Activated CD4-positive, alpha-beta memory T cell treated with anti-CD3 and anti-CD28 coated beads, Interleukin-2, amount 10 ng/mL, durations not matched to agents 7 days and 5 days (primary cell): Measurements from ENCODE around the gene PSMD13. TPM values are rescaled to one million over a fixed set of nuclear protein-coding genes. Genes with fewer than 3 reads are reported as not detected.

Experiments
- CTCF ChIA-PET: fragments of 350-600 bp; sonication (Branson Sonifier 250); formaldehyde crosslinking; loops from one replicate; lab custom pipeline; 2021; ENCODE audit warnings: antibody characterized with exemption, inconsistent platforms; lab: Charles Lee
- POLR2A ChIA-PET: fragments of 350-600 bp; sonication (Branson Sonifier 250); formaldehyde crosslinking; loops from one replicate; lab custom pipeline; 2021; ENCODE audit warnings: antibody characterized with exemption; lab: Charles Lee
- DNase-seq: peaks from one replicate; pipeline ENCODE4 v3.0.0-alpha.2; 2020
- H3K27ac Mint-ChIP-seq: one replicate; pipeline ENCODE4 v1.8.0; 2021; ENCODE audit warnings: mild to moderate bottlenecking, mixed read lengths
- H3K27me3 Mint-ChIP-seq: one replicate; pipeline ENCODE4 v1.8.0; 2021; ENCODE audit warnings: mixed read lengths
- H3K36me3 Mint-ChIP-seq: one replicate; pipeline ENCODE4 v1.8.0; 2021; ENCODE audit warnings: low read depth, mixed read lengths
- H3K4me1 Mint-ChIP-seq: one replicate; pipeline ENCODE4 v1.8.0; 2021; ENCODE audit warnings: mixed read lengths
- H3K4me3 Mint-ChIP-seq: one replicate; pipeline ENCODE4 v1.8.0; 2021; ENCODE audit warnings: mild to moderate bottlenecking, mixed read lengths
- H3K9me3 Mint-ChIP-seq: one replicate; pipeline ENCODE4 v1.8.0; 2021; ENCODE audit warnings: mixed read lengths
- total RNA-seq, 2 experiments: library from RNA; stranded (reverse); gene quantifications; one replicate each; pipeline ENCODE4 v1.2.3, GENCODE V29; 2021

PSMD13 gene
- total RNA-seq, 2 experiments from 2014 or later: 156 to 160 TPM

DNA sequence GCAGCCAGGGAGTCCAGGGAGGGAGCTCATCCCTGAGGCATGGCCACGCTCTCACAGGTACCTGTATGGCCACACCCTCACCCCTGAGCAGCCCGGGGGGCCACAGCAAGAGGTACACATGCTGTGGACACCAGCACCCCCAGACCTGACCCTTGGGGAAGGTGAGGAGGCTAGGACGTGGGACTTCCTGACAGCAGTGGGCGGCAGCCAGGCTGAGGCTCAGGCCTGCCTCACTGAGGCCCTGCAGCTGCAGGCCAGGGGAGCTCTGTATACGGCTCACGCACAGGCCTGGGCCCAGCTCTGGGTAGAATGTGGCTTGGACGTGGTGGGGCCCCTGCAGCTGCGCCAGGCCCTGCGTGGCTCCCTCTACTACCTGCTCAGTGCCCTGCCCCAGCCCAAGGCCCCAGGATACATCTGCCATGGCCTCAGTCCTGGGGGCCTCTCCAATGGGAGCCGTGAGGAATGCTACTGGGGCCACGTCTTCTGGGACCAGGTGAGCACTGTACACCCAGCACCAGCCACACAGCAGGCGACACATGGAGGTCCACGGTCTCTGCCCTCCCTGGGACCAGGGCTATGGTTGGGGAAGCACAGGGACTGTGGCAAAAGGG is 54.0 kb downstream of the PSMD13 start:
- peaks cover 15% of the 10 kb centered on the region for H3K36me3 Mint-ChIP-seq
- POLR2A ChIA-PET: interaction anchor here (1.2 to 1.4 kb wide), 3 partner anchors 9 to 26 kb away, joined by 3 to 4 read pairs (median 4); no protein-coding TSS in a partner anchor

DNA sequence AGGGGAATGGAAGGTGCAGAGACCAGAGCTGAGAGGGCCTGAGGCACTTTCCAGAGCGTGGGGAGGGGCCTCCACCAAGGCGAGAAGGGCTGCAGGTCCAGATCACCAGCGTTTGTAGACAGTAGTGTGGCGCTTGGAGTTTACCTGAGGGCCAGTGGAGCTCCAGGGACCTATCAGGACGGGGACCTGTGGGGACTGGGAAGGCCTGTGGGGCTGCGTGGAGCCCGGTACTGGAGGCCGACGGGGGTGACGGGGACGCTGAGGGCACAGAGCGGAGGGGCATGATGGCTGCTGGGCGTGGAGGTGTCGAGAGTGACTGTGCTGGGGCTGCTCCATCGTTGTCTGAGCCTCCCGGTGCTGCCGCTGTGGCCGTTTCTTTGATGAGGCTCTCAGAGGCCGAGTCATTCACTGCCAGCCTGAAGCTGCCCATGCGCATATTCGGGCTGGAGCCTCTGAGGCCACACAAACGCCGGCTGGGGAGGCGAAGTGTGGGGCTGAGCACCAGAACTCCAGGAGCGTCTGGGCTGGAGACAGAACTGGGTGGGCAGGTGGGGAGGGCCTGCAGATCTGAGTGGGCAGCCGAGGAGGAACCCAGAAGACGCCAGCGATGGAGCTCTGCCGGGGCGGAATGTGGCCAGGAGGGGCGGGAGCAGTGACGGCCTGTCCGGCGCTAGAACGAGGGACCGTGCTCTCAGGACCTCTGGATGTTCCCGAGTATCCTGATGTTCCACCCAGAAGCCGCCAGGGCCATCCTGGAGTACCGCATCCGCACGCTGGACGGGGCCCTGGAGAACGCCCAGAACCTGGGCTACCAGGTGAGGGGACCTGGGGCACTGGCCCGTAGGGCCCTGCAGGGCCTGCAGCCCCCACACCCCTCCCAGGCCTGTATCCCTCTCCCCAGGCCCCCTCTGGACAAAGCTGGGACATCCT is 54.8 kb downstream of the PSMD13 start:
- POLR2A ChIA-PET: no interaction called here
- H3K36me3 Mint-ChIP-seq: peaks cover 15% of the 10 kb centered on the region
- DNase-seq: no peak
- no peak overlapping the region for H3K4me3 Mint-ChIP-seq
- H3K27ac Mint-ChIP-seq: no peak overlapping the region
- no peaks in the 10 kb centered on the region for H3K9me3 Mint-ChIP-seq
- CTCF ChIA-PET: no interaction called here
- peaks cover 28% of the 10 kb centered on the region for H3K4me1 Mint-ChIP-seq
- peaks cover 4% of the 10 kb centered on the region for H3K27me3 Mint-ChIP-seq

More for the DNA sequence above, 54.0 kb downstream of the PSMD13 start:
- Mint-ChIP-seq H3K4me3 (peak overlapping the region; percentile 71), H3K27me3 (peaks cover 4% of the 10 kb centered on the region), H3K9me3 (no peaks in the 10 kb centered on the region), H3K4me1 (peaks cover 32% of the 10 kb centered on the region), H3K27ac (no peak overlapping the region)
- no peak for DNase-seq
- CTCF ChIA-PET: interaction anchor here (0.7 kb wide), 1 partner anchor 14 kb away, joined by 7 read pairs; no protein-coding TSS in a partner anchor

DNA sequence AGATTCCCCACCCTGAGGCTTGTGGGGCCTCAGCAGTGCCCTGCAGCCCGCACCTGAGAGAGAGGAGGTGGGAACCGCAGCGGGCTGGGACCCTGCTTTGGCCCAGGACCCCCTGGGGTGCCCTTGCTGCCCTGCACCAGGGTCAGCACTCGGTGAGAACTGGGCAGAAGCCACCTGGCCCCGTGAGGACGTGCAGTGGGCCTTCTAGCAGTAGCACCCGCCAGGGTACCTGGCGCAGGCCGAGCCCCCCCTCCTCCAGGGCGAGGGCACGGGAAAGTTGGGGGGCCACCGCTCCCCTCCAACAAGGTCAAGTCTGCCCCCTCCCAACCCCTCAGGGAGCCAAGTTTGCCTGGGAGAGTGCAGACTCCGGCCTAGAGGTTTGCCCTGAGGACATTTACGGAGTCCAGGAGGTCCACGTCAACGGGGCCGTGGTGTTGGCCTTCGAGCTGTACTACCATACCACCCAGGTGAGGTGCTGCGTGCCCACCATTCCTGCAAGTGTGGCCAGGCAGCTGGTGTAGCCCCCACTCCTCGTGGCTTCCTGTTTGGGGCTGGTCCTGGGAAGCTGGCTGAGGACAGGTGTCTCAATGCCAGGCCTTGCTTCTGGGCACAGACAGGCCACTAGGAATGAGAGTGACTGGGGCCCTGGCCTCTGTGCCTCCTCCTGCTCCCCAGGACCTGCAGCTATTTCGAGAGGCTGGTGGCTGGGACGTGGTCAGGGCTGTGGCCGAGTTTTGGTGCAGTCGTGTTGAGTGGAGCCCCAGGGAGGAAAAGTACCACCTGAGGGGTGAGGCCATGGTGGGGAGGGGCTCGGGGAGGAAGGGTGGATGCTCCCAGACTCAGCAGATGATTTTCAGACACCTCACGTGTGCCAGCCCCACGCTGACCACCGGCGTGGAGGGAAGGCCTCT is 55.7 kb downstream of the PSMD13 start:
- CTCF ChIA-PET: no interaction called here
- POLR2A ChIA-PET: interaction anchor here (1.0 to 1.5 kb wide), 2 partner anchors 11 to 24 kb away, joined by 3 to 4 read pairs; no protein-coding TSS in a partner anchor
- Mint-ChIP-seq H3K9me3 (no peaks in the 10 kb centered on the region), H3K36me3 (peaks cover 15% of the 10 kb centered on the region), H3K27ac (no peak overlapping the region), H3K4me1 (peaks cover 29% of the 10 kb centered on the region), H3K4me3 (no peak overlapping the region), H3K27me3 (peaks cover 2% of the 10 kb centered on the region)
- no peak for DNase-seq

DNA sequence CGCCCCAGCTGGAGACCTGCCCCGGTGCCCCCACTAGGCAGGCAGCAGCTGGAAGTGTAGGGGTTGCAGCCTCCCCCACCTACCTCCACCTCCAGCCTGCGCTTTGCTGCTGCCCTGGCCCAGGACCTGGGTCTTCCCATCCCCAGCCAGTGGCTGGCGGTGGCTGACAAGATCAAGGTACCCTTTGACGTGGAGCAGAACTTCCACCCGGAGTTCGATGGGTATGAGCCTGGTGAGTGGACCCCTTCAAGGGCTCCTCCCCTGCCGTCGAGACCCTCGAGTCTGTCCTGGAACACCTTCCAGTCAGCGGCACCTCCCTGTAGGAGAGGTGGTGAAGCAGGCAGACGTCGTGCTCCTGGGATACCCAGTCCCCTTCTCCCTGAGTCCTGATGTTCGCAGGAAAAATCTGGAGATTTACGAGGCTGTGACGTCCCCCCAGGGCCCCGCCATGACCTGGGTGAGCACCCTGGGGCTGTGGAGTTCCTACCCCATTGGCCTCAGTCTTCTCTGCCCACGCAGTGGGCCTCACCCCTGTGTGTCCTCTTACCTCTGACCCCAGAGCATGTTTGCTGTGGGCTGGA is 56.6 kb downstream of the PSMD13 start:
- Mint-ChIP-seq H3K36me3 (peaks cover 8% of the 10 kb centered on the region), H3K9me3 (no peaks in the 10 kb centered on the region), H3K4me1 (peaks cover 30% of the 10 kb centered on the region), H3K4me3 (no peak overlapping the region), H3K27me3 (peaks cover 5% of the 10 kb centered on the region), H3K27ac (no peak overlapping the region)
- no peak for DNase-seq
- ChIA-PET POLR2A (interaction anchor here (0.8 to 1.5 kb wide), 3 partner anchors 12 to 26 kb away, joined by 3 to 4 read pairs (median 3); no protein-coding TSS in a partner anchor), CTCF (interaction anchor here (1.1 to 1.5 kb wide), 2 partner anchors 13 to 42 kb away, joined by 4 read pairs; no protein-coding TSS in a partner anchor)

DNA sequence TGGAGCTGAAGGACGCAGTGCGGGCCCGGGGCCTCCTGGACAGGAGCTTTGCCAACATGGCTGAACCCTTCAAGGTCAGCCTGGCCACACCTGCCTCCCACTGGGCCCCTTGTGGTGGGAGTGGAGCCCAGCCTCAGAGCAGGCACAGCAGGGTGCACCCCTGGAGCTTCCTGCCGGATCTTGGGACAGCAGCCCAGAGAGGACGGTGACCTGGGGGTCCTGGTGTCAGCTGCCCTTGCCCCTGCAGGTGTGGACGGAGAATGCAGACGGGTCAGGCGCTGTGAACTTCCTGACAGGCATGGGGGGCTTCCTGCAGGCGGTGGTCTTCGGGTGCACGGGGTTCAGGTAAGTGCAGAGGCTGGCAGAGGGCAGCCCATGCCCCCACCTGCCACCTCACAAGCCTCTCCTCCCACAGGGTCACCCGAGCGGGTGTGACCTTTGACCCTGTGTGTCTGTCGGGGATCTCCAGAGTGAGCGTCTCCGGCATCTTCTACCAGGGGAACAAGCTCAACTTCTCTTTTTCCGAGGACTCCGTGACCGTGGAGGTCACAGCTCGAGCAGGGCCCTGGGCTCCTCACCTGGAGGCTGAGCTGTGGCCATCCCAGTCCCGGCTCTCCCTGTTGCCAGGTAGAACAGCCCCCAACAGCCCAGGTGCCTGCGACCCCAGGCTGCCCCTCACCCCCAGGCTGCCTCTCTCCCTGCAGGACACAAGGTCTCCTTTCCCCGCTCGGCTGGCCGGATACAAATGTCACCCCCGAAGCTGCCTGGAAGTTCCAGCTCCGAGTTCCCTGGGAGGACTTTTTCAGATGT is 57.3 kb downstream of the PSMD13 start:
- H3K4me1 Mint-ChIP-seq: peaks cover 33% of the 10 kb centered on the region
- peaks cover 8% of the 10 kb centered on the region for H3K36me3 Mint-ChIP-seq
- no peak overlapping the region for H3K27ac Mint-ChIP-seq
- ChIA-PET CTCF (interaction anchor here (1.1 to 1.5 kb wide), 2 partner anchors 12 to 43 kb away, joined by 4 read pairs; no protein-coding TSS in a partner anchor), POLR2A (interaction anchor here (0.8 to 1.5 kb wide), 2 partner anchors 13 to 27 kb away, joined by 3 to 4 read pairs; no protein-coding TSS in a partner anchor)
- DNase-seq: no peak
- no peaks in the 10 kb centered on the region for H3K9me3 Mint-ChIP-seq
- H3K4me3 Mint-ChIP-seq: no peak overlapping the region
- H3K27me3 Mint-ChIP-seq: peaks cover 5% of the 10 kb centered on the region

DNA sequence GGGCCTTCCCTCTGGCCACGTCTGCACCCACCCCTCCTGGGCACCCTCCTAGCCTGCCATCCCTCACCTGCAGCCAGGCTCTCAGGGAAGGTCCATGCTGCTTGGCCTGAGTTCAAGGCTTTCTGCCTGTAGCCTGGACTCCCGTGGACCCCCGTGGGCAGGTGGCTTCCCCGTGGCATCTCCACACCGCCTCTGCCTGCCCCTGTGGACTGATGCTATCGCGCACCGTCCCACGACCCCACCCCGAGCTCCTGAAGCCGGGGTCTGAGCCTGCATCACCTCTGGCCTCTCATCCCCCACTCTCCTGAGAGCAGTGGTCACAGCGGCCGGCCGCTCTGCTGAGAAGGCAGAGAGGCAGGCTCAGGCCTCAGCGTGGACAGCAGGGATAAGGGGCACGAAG is 58.0 kb downstream of the PSMD13 start:
- Mint-ChIP-seq H3K4me3 (no peak overlapping the region), H3K36me3 (peaks cover 8% of the 10 kb centered on the region), H3K27ac (no peak overlapping the region), H3K27me3 (peaks cover 6% of the 10 kb centered on the region), H3K4me1 (peaks cover 32% of the 10 kb centered on the region), H3K9me3 (no peaks in the 10 kb centered on the region)
- ChIA-PET POLR2A (interaction anchor here (0.7 to 1.1 kb wide), 2 partner anchors 12 to 153 kb away, joined by 3 read pairs; no protein-coding TSS in a partner anchor), CTCF (interaction anchor here (1.0 to 1.5 kb wide), 2 partner anchors 44 kb away, joined by 3 to 4 read pairs; no protein-coding TSS in a partner anchor)
- no peak for DNase-seq

DNA sequence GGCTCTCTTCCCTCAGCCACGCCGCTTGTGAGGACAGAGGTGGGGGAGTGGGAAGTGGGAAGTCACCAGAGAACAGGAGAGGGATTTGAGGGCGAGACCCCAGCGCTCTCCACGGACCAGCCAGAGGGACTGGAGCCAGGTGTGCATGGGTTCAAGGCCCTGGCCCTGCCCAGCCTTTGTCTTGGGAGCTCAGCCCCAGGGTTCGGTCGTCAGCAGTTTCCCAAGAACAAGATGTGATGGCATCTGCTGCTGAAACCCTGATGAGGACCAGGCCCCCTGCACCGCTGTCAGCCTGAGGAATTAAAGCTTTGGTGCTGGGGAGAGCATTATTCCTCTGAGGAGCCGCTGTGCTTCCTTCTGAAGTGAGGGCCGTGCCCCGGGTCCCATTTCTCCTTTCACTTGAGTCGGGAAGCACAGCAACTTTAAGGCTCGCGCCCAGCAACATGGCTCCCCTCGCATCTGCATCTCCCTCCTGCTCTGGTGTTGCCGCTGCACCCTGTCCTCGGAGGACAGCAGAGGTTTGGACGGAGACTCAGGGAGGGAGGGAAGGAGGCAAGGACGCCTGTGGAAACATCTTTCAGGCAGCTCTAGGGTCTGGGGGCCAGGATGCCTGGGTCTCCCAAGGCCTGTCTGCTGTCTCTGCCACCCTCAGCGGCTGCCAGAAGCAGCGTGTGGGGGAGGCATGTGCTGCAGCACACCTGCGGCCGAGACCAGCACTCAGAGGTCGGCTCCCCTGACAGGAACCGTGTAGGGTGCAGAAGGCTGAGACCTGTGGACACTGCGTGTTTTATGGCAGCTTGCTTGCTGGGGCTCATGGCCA is 58.8 kb downstream of the PSMD13 start:
- Mint-ChIP-seq H3K27ac (no peak overlapping the region), H3K4me1 (peaks cover 27% of the 10 kb centered on the region), H3K9me3 (no peaks in the 10 kb centered on the region), H3K4me3 (no peak overlapping the region), H3K36me3 (peaks cover 8% of the 10 kb centered on the region), H3K27me3 (peaks cover 12% of the 10 kb centered on the region)
- DNase-seq: no peak
- POLR2A ChIA-PET: interaction anchor here (0.7 to 1.1 kb wide), 2 partner anchors 11 to 152 kb away, joined by 3 read pairs; no protein-coding TSS in a partner anchor
- CTCF ChIA-PET: interaction anchor here (1.0 kb wide), 1 partner anchor 45 kb away, joined by 3 read pairs; no protein-coding TSS in a partner anchor

DNA sequence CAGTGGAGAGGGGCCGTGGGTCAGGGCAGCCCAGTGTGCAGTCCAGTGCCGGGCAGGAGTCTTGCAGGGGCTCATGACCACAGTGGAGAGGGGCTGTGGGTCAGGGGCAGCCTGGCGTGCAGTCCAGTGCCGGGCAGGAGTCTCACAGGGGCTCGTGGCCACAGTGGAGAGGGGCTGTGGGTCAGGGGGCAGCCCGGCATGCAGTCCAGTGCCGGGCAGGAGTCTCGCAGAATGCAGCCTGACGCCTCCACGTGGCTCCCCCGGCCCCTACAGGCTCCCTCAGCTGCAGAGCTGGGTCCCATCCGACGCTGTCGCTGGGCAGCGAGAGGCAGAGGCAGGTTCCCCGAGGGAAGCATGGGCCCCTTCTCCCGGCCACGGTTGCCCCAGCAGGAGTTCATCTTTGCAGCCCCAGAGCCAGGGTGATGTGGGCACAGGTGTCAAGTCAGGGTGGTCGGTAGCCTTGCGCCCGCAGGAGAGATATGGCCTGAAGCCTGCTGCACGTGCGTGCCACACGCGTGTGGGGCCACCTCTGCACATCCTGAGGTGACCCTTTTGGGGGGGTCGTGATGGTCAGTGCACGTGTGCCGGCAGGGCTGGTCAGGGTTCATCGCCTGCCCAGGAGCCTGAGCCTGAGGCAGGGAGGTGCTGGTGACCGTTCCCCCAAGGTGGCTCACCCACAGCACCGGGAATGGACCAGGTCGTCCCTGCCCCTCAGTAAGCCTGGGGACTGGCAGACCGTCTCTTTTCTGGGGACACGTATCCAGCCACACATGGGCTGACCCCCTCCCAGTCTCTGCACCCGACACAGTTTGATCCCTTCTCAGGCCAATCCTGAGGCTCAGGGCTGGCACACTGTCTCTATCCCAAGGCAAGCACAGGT is 59.6 kb downstream of the PSMD13 start:
- Mint-ChIP-seq H3K27me3 (peaks cover 17% of the 10 kb centered on the region), H3K27ac (no peak overlapping the region), H3K4me1 (peaks cover 23% of the 10 kb centered on the region), H3K36me3 (peaks cover 2% of the 10 kb centered on the region), H3K9me3 (no peaks in the 10 kb centered on the region), H3K4me3 (no peak overlapping the region)
- POLR2A ChIA-PET: no interaction called here
- CTCF ChIA-PET: no interaction called here
- DNase-seq: no peak

DNA sequence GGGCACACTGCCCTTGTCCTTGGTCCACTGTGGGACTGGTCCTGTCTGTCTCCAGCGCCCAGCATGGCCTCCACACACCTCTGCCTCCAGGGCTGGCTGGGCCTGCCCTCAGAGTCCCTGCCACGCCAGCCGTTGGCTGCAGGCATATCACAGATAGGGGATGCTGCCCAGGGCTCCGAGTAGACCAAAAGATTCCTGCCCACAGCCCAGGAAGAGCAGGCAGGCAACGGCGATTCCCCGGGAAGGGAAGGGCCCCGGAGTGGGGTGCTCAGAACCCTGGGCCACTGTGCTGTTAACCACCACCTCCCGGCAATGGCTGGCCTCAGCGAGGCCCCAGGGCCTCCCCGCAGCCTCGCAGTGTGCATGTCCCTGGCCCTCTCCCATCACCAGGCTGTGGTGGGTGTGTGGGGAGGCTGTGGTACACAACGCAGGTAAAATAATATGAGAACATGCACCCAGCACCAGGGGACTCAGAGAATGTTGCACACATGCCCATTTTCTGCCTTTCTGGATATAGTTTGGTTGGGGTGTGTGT is 60.3 kb downstream of the PSMD13 start:
- Mint-ChIP-seq H3K27me3 (peaks cover 17% of the 10 kb centered on the region), H3K4me1 (peaks cover 21% of the 10 kb centered on the region), H3K36me3 (no peaks in the 10 kb centered on the region), H3K27ac (peak overlapping the region; percentile 54), H3K9me3 (no peaks in the 10 kb centered on the region), H3K4me3 (peak overlapping the region; percentile 27)
- DNase-seq: no peak
- CTCF ChIA-PET: interaction anchor here (0.5 to 1.0 kb wide), 2 partner anchors 46 to 66 kb away, joined by 3 read pairs; no protein-coding TSS in a partner anchor
- POLR2A ChIA-PET: no interaction called here
